ENCODE measurements around the gene CELA1. TPM values are rescaled to one million over a fixed set of nuclear protein-coding genes. Genes with fewer than 3 reads are reported as not detected.

Gene CELA1
- total RNA-seq, 1 experiment from 2014 or later = not detected

DNA sequence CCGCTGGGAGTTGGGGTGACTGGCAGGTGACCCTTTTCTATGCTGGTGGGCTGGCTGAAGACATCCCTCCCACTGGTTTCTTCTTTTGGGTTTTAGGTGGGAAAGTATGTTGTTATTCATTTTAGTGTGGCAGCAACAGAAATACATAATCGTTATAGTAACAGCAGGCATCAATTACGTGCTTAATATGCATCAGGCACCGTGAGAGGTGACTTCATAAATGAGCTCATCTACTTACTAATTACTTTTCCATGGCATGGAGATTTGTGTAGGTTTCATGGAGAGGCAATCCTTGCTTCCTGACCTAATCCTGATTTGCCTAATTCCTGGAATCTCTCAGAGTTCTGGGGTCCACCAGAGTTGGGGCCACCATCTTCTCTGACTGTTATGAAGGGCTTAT is 13.4 kb upstream of the CELA1 start:
- no peaks in the 10 kb centered on the region for H3K79me1 ChIP-seq (ENCODE audit: insufficient read depth, low read depth, low read length, poor library complexity, severe bottlenecking)
- H3K36me3 Mint-ChIP-seq (ENCODE audit: insufficient read depth in 1 of 3, low read depth in 3 of 3) = peaks cover 5 to 34% (median 29%) of the 10 kb centered on the region in 3 experiments; a peak in 6 of 7 replicates
- H2AFZ ChIP-seq (ENCODE audit: low read length) = no peak overlapping the region
- H3K4me2 ChIP-seq (ENCODE audit: insufficient read depth, insufficient read length, low read length) = no peak overlapping the region
- no peak overlapping the region for H3K56ac ChIP-seq (ENCODE audit: insufficient read length, low read depth, low read length)
- H2BK15ac ChIP-seq (ENCODE audit: low read depth, low read length) = no peak overlapping the region
- no peak overlapping the region for H3K4ac ChIP-seq (ENCODE audit: low read depth, low read length)
- no peak overlapping the region for H3K23ac ChIP-seq (ENCODE audit: insufficient read length, low read depth, low read length)
- no peaks in the 10 kb centered on the region for H3K4me1 ChIP-seq (ENCODE audit: insufficient read depth, low read length)
- no peaks in the 10 kb centered on the region for H3K23me2 ChIP-seq (ENCODE audit: insufficient read length, low read depth, low read length, poor library complexity, severe bottlenecking)
- H4K5ac ChIP-seq (ENCODE audit: insufficient read length, low read depth, low read length) = no peak overlapping the region
- no peaks in the 10 kb centered on the region for H3K4me1 Mint-ChIP-seq
- no peaks in the 10 kb centered on the region for H3K79me2 ChIP-seq (ENCODE audit: insufficient read depth, low read length)
- H3K4me3 Mint-ChIP-seq = no peak overlapping the region
- H3K27me3 ChIP-seq (ENCODE audit: insufficient read depth, low read length) = no peaks in the 10 kb centered on the region
- no peaks in the 10 kb centered on the region for H4K20me1 ChIP-seq (ENCODE audit: control insufficient read depth, insufficient read depth, insufficient read length)
- H3K27me3 Mint-ChIP-seq (ENCODE audit: low read depth) = no peaks in the 10 kb centered on the region
- no CpG with 5 or more reads among the region's 4 CpGs for WGBS (ENCODE audit: extremely low coverage, insufficient read length, low lambda C conversion rate)
- H4K8ac ChIP-seq (replicated peaks; ENCODE audit: insufficient read length, low read depth, low read length) = no peak overlapping the region
- H3K9ac ChIP-seq (ENCODE audit: extremely low read depth, insufficient read length, low read length) = no peak overlapping the region
- H2BK20ac ChIP-seq (ENCODE audit: low read depth, low read length, poor library complexity, severe bottlenecking) = no peak overlapping the region
- DNase-seq = no peak
- no peak overlapping the region for H3K14ac ChIP-seq (ENCODE audit: insufficient read depth, low read length)
- no peak overlapping the region for H3T11ph ChIP-seq (ENCODE audit: low read length)
- no peak for TF ChIP-seq CTCF (conservative IDR thresholded peaks at IDR 0.05)
- H3K27ac Mint-ChIP-seq = no peak overlapping the region; a peak in 1 of 7 replicates
- H2AK5ac ChIP-seq (ENCODE audit: insufficient read length, low read length) = no peak overlapping the region
- H3K9me3 ChIP-seq (ENCODE audit: control insufficient read depth, low read depth, low read length) = no peaks in the 10 kb centered on the region
- H2BK120ac ChIP-seq (ENCODE audit: low read depth, low read length, poor library complexity, severe bottlenecking) = no peak overlapping the region
- no peak overlapping the region for H4K91ac ChIP-seq (ENCODE audit: insufficient read length, low read depth, low read length)
- no peak overlapping the region for H2BK5ac ChIP-seq (ENCODE audit: insufficient read length, low read length)
- H3K27ac ChIP-seq (ENCODE audit: insufficient read length, low read depth, low read length) = no peak overlapping the region
- H2BK12ac ChIP-seq (ENCODE audit: insufficient read length, low read depth, low read length) = no peak overlapping the region
- H3K9me3 Mint-ChIP-seq = no peaks in the 10 kb centered on the region
- H3K18ac ChIP-seq (ENCODE audit: insufficient read length, low read depth, low read length) = no peak overlapping the region

All from H9 (cell line).